ENCODE results near the gene ADM5. TPM values are rescaled to one million over a fixed set of nuclear protein-coding genes. Genes with fewer than 3 reads are reported as not detected.
A peak's percentile ranks its signal among the peaks of the same experiment; 100 is the strongest.

Gene ADM5
- total and polyA plus RNA-seq, 10 donors = 1.4 to 14.2 (median 3.7) TPM

DNA sequence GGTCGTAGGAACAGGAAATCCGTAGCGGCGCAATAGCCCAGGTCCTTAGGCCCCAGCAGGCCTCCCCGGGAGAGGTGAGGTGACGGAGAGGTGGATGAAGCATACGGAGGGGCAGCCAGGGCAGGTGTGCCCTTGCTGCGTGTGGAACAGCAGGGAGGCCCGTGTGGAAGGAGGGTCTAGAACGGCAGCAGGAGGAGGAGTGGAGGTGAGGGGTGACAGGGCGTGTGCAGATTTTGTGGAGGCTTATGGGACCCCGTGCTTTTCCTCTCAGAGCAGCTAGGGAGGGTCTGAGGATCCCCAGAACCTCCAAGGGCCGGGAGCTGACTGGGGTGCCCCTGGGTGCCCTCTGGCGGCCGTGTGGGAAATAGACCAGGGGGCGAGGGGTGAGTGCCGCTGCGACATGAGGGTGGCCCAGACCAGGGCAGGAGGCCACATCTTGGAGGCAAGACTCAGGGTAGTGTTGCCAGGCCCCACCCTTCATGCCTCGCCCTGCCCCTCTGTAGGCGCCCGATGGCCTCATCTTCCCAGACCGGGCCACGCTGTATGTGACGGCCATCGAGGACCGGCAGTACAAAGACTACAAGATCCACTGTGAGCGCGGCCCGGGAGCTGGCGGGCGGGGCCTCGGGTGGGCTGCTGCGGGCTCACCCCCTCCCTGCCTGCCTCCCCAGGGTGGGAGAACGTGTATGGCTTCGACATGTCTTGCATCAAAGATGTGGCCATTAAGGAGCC, 5.0 kb upstream of the ADM5 start:
- intact Hi-C loops (cut with DNase I; ENCODE audit: low total_unique reads) = no loop called here
- WGBS, 5 donors = 75 to 85% (median 85%) methylated on average over 30 to 35 of the region's 35 CpGs
- peaks cover 4 to 96% (median 61%) of the 10 kb centered on the region in 6 donors for H3K36me3 ChIP-seq
- no peak overlapping the region for H3K4me3 ChIP-seq
- H3K4me1 ChIP-seq = peaks cover 20 to 81% (median 46%) of the 10 kb centered on the region in 6 donors
- no peak for DNase-seq
- no peaks in the 10 kb centered on the region for H3K9me3 ChIP-seq
- peak overlapping the region in 5 of 8 donors; percentile 73 to 83 (median 81) for H3K27ac ChIP-seq
- TF ChIP-seq POLR2AphosphoS5 (IDR thresholded peaks at IDR 0.05) (peak in 2 of 3 donors; percentile 34 to 58), POLR2A (IDR thresholded peaks at IDR 0.05) (no peak)
- TF ChIP-seq, protein P1, sequence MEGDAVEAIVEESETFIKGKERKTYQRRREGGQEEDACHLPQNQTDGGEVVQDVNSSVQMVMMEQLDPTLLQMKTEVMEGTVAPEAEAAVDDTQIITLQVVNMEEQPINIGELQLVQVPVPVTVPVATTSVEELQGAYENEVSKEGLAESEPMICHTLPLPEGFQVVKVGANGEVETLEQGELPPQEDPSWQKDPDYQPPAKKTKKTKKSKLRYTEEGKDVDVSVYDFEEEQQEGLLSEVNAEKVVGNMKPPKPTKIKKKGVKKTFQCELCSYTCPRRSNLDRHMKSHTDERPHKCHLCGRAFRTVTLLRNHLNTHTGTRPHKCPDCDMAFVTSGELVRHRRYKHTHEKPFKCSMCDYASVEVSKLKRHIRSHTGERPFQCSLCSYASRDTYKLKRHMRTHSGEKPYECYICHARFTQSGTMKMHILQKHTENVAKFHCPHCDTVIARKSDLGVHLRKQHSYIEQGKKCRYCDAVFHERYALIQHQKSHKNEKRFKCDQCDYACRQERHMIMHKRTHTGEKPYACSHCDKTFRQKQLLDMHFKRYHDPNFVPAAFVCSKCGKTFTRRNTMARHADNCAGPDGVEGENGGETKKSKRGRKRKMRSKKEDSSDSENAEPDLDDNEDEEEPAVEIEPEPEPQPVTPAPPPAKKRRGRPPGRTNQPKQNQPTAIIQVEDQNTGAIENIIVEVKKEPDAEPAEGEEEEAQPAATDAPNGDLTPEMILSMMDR (IDR thresholded peaks at IDR 0.05 in 8 of 11, conservative IDR thresholded peaks at IDR 0.05 in 3 of 11) = peak in 10 of 11 experiments; percentile 3 to 59 (median 35)
- peaks cover 0 to 4% (median 0%) of the 10 kb centered on the region in 7 donors for H3K27me3 ChIP-seq (replicated peaks in 1 of 7)

DNA sequence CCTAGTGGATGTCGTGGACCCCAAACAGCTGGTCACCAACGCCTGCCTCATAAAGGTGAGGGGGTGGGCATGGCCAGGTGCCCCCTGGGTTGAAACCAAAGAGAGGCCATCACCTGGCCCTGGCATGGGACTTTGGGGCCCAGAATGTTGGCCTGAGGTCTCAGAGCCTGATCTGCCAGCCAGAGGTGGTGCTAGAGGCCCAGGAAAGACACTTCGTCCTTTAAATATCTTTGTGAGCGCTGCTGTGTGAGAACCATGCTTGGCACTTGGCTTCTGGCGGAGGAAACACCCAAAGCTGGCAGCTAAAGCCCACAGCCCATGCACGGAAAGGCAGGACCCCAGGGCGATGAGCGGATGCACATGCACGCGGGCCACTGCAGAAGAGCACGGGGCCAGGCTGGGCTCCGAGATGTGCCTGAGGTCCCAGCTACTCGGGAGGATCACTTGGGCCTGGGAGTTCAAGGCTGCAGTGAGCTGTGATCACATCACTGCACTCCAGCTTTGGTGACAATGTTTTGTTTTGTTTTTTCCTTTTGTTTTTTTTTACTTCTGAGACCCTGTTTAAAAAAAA, 4.3 kb upstream of the ADM5 start:
- intact Hi-C loops (cut with DNase I; ENCODE audit: low total_unique reads) = no loop called here
- WGBS, 5 donors = 71 to 86% (median 83%) methylated on average over 11 to 13 of the region's 13 CpGs
- Histone ChIP-seq H3K4me3 (no peak overlapping the region), H3K27me3 (replicated peaks in 1 of 7) (peaks cover 0 to 11% (median 6%) of the 10 kb centered on the region in 7 donors), H3K9me3 (no peaks in the 10 kb centered on the region), H3K4me1 (peaks cover 19 to 81% (median 46%) of the 10 kb centered on the region in 6 donors), H3K36me3 (peaks cover 4 to 90% (median 61%) of the 10 kb centered on the region in 6 donors), H3K27ac (peak overlapping the region in 7 of 8 donors; percentile 9 to 83 (median 79))
- TF ChIP-seq, protein P1 (IDR thresholded peaks at IDR 0.05 in 8 of 11, conservative IDR thresholded peaks at IDR 0.05 in 3 of 11) = no peak
- peak in 2 of 3 donors; percentile 19 to 65 for TF ChIP-seq POLR2AphosphoS5 (IDR thresholded peaks at IDR 0.05)
- no peak for DNase-seq

DNA sequence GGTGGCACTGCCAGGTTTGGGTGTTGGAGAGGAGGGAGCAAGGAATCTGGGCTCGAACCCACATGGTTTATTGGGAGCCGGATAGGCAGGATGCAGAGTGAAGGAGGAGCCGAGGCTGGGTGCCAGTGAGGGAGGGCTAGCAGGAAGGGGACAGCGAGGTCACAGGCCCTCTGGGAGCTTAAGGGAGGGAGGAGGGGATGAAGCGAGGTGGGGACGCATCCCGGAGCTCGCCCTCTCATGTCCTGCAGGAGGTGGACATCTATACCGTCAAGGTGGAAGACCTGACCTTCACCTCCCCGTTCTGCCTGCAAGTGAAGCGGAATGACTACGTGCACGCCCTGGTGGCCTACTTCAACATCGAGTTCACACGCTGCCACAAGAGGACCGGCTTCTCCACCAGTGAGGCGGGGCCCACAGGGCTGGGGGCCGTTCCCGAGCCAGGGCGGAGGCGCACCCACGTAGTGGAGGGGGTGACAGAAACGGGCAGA, 3.5 kb upstream of the ADM5 start:
- Histone ChIP-seq H3K9me3 (no peaks in the 10 kb centered on the region), H3K4me1 (peaks cover 17 to 81% (median 45%) of the 10 kb centered on the region in 6 donors), H3K27me3 (replicated peaks in 1 of 7) (peaks cover 0 to 19% (median 13%) of the 10 kb centered on the region in 7 donors), H3K27ac (peak overlapping the region in 7 of 8 donors; percentile 9 to 83 (median 79)), H3K36me3 (peaks cover 4 to 82% (median 61%) of the 10 kb centered on the region in 6 donors), H3K4me3 (peak overlapping the region in 2 of 8 donors; percentile 2 to 72)
- WGBS, 5 donors = 59 to 76% (median 72%) methylated on average over 19 to 23 of the region's 23 CpGs
- intact Hi-C loops (cut with DNase I; ENCODE audit: low total_unique reads) = no loop called here
- TF ChIP-seq POLR2A (IDR thresholded peaks at IDR 0.05) = no peak
- peak; percentile 67 to 83 (median 80) for TF ChIP-seq POLR2AphosphoS5 (IDR thresholded peaks at IDR 0.05)
- DNase-seq = peak; percentile 84

DNA sequence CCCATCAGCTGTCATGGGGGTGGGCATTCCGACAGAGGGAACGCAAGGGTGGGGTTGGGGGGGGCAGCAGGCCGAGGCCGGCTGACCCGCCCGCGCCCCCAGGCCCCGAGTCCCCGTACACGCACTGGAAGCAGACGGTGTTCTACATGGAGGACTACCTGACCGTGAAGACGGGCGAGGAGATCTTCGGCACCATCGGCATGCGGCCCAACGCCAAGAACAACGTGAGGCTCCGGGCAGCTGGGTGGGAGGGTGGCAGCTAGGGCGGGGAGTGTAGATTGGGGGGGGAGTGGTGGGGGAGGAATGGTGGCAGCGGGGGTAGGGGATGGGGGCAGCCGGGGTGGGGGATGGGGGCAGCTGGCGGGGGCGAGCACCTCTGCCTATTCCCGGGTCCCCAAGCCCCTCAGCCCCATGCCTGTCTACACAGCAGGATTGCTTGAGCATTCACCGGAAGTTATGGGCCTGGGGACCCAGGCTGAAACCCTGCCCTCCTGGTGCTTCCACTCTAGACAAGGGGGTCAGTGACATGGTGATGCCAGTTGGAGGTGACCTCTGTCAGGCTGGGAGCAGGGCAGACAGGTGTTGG, 2.8 kb upstream of the ADM5 start:
- intact Hi-C loops (cut with DNase I; ENCODE audit: low total_unique reads) = no loop called here
- DNase-seq = no peak
- Histone ChIP-seq H3K27ac (peak overlapping the region in 5 of 8 donors; percentile 73 to 83 (median 81)), H3K9me3 (no peaks in the 10 kb centered on the region), H3K27me3 (replicated peaks in 1 of 7) (peaks cover 0 to 26% (median 16%) of the 10 kb centered on the region in 7 donors), H3K4me1 (peaks cover 21 to 81% (median 48%) of the 10 kb centered on the region in 6 donors), H3K4me3 (peak overlapping the region in 2 of 8 donors; percentile 2 to 72), H3K36me3 (peaks cover 4 to 75% (median 59%) of the 10 kb centered on the region in 6 donors)
- WGBS, 5 donors = 86 to 91% (median 90%) methylated on average over 9 to 27 of the region's 27 CpGs
- TF ChIP-seq, protein P1 (IDR thresholded peaks at IDR 0.05 in 8 of 11, conservative IDR thresholded peaks at IDR 0.05 in 3 of 11) = no peak
- TF ChIP-seq POLR2AphosphoS5 (IDR thresholded peaks at IDR 0.05) (peak in 1 of 3 donors; percentile 2), POLR2A (IDR thresholded peaks at IDR 0.05) (no peak)

Measured in spleen (tissue), 11 donors.